ENCODE measurements around the gene PRRT3. TPM values are rescaled to one million over a fixed set of nuclear protein-coding genes. Genes with fewer than 3 reads are reported as not detected.

The PRRT3 gene
- total and polyA plus RNA-seq, 9 of the 15 experiments (the other 6 are each of a cell fraction or from before 2014, with no cell fraction given), result 0.06 to 1.9 (median 1.2) TPM

DNA sequence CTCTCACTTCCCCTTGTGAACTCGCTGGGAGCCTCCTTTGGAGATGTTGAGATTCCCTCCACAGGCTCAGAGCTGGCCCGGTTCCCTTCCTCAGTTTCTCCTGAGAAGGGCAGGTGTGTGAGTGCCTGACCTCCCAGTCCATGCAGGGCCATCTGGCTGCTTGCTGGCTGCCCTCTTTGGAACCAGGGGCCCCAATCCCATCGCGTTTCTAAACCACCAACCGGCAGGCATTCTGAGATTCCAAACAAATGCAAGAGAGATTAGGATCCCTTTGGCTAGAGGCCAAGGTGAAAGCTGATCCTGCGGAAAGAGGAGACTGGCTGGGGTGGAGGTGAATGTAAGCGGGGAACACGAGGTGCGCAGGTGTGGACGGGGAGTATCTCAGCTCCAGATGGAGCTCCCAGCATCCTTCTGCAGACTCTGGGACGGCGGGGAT lies 2.9 kb upstream of the PRRT3 start:
- in situ Hi-C loops (cut with MboI) (no loop called here), intact Hi-C loops (cut with micrococcal nuclease) (no loop called here)
- CTCF ChIA-PET (ENCODE audit: low intra/inter-chr PET ratio), result no interaction called here
- peak; percentile 29 for FAIRE-seq
- Histone ChIP-seq H3K36me3 (ENCODE audit: control insufficient read depth, insufficient read depth, low read length) (no peaks in the 10 kb centered on the region), H3K4me1 (replicated peaks in 1 of 2; ENCODE audit: control insufficient read depth in 2 of 2, insufficient read depth in 2 of 2, low read length in 2 of 2) (peaks cover 27% of the 10 kb centered on the region in 2 experiments), H3K9me3 (replicated peaks; ENCODE audit: control insufficient read depth, insufficient read depth, low read depth, low read length) (no peaks in the 10 kb centered on the region), H3K4me2 (ENCODE audit: insufficient read depth, low read length) (peak overlapping the region; percentile 28; the same call in 1 of the 2 replicates), H3K4me3 (no peak overlapping the region), H3K9ac (ENCODE audit: insufficient read depth in 1 of 2, low read depth in 2 of 2, low read length in 2 of 2) (peak overlapping the region in 1 of 2 experiments; percentile 69; a peak in 1 of 4 replicates), H2AFZ (ENCODE audit: low read depth, low read length) (no peak overlapping the region), H3K9me1 (ENCODE audit: control insufficient read depth, insufficient read depth, low read length) (no peaks in the 10 kb centered on the region), H3K27me3 (ENCODE audit: control insufficient read depth in 2 of 2, insufficient read depth in 2 of 2, low read length in 2 of 2) (no peaks in the 10 kb centered on the region), H3K27ac (ENCODE audit: extremely low read depth, low read depth, low read length) (no peak overlapping the region), H4K20me1 (replicated peaks; ENCODE audit: control insufficient read depth, insufficient read depth, low read length) (no peaks in the 10 kb centered on the region), H3K79me2 (ENCODE audit: control insufficient read depth, insufficient read depth, low read length) (no peaks in the 10 kb centered on the region)
- no TSS peak for BruUV-seq (replicated peaks)
- POLR2A ChIA-PET, result interaction anchor here (0.8 to 3.2 kb wide), 10 partner anchors 10 to 379 kb away, joined by 3 to 29 read pairs (median 4); partner anchors contain the start of gene EMC3
- 0 out of 3 replicates have a peak, but pooled peaks have one; percentile 3 for ATAC-seq
- DNase-seq (ENCODE audit: extremely low read depth in 1 of 4, low spot score in 3 of 4), result peak in 2 of 4 experiments; percentile 65 to 70
- WGBS (ENCODE audit: insufficient coverage, low coverage, missing lambda C conversion rate), result 15% methylated on average over 12 of the region's 12 CpGs
- TF ChIP-seq NCOA2 (IDR thresholded peaks at IDR 0.05; ENCODE audit: partially characterized antibody in 2 of 2) (no peak), L3MBTL2 (IDR thresholded peaks at IDR 0.05) (0 out of 2 replicates have a peak, but pooled peaks have one; percentile 26), RCOR1 (IDR thresholded peaks at IDR 0.05; ENCODE audit: borderline replicate concordance in 1 of 2, low read depth in 2 of 2, low read length in 2 of 2) (peak in 1 of 2 experiments; percentile 34; a peak in 1 of 4 replicates), ILF3 (IDR thresholded peaks at IDR 0.05; ENCODE audit: borderline replicate concordance) (no peak), NONO (IDR thresholded peaks at IDR 0.05; ENCODE audit: low read depth in 2 of 2, low read length in 1 of 2) (no peak), FOXK2 (conservative IDR thresholded peaks at IDR 0.05 in 1 of 2, IDR thresholded peaks at IDR 0.05 in 1 of 2; ENCODE audit: low read depth in 2 of 2) (no peak), CBFA2T3 (IDR thresholded peaks at IDR 0.05) (peak; percentile 27; the same call in 1 of the 2 replicates), NFIC (IDR thresholded peaks at IDR 0.05) (peak; percentile 94), ARID1B (IDR thresholded peaks at IDR 0.05) (0 out of 2 replicates have a peak, but pooled peaks have one; percentile 17), BHLHE40 (IDR thresholded peaks at IDR 0.05; ENCODE audit: low read length) (0 out of 2 replicates have a peak, but pooled peaks have one; percentile 3), FOXK1 (CRISPR knock-in tag; IDR thresholded peaks at IDR 0.05; ENCODE audit: borderline replicate concordance) (no peak), ILK (tag; IDR thresholded peaks at IDR 0.05; ENCODE audit: borderline replicate concordance, low read depth) (no peak), KAT8 (IDR thresholded peaks at IDR 0.05; ENCODE audit: low read depth) (no peak), ELF1 (tag; IDR thresholded peaks at IDR 0.05) (no peak), ZNF445 (CRISPR knock-in tag; IDR thresholded peaks at IDR 0.05; ENCODE audit: low read depth) (no peak)
- TF ChIP-seq, protein P1, sequence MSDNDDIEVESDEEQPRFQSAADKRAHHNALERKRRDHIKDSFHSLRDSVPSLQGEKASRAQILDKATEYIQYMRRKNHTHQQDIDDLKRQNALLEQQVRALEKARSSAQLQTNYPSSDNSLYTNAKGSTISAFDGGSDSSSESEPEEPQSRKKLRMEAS (CRISPR knock-in tag; IDR thresholded peaks at IDR 0.05), result peak; percentile 56
- TF ChIP-seq, protein P2, sequence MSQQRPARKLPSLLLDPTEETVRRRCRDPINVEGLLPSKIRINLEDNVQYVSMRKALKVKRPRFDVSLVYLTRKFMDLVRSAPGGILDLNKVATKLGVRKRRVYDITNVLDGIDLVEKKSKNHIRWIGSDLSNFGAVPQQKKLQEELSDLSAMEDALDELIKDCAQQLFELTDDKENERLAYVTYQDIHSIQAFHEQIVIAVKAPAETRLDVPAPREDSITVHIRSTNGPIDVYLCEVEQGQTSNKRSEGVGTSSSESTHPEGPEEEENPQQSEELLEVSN (IDR thresholded peaks at IDR 0.05; ENCODE audit: borderline replicate concordance in 1 of 2, extremely low read depth in 1 of 2, insufficient read depth in 1 of 2, insufficient read length in 1 of 2, low read depth in 1 of 2, low read length in 1 of 2, poor library complexity in 1 of 2, severe bottlenecking in 1 of 2), result peak in 1 of 2 experiments; percentile 47
- TF ChIP-seq, protein P3, sequence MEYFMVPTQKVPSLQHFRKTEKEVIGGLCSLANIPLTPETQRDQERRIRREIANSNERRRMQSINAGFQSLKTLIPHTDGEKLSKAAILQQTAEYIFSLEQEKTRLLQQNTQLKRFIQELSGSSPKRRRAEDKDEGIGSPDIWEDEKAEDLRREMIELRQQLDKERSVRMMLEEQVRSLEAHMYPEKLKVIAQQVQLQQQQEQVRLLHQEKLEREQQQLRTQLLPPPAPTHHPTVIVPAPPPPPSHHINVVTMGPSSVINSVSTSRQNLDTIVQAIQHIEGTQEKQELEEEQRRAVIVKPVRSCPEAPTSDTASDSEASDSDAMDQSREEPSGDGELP (CRISPR knock-in tag; IDR thresholded peaks at IDR 0.05; ENCODE audit: borderline replicate concordance), result peak; percentile 37; the same call in 1 of the 2 replicates
- TF ChIP-seq, protein P4, sequence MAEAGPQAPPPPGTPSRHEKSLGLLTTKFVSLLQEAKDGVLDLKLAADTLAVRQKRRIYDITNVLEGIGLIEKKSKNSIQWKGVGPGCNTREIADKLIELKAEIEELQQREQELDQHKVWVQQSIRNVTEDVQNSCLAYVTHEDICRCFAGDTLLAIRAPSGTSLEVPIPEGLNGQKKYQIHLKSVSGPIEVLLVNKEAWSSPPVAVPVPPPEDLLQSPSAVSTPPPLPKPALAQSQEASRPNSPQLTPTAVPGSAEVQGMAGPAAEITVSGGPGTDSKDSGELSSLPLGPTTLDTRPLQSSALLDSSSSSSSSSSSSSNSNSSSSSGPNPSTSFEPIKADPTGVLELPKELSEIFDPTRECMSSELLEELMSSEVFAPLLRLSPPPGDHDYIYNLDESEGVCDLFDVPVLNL (CRISPR knock-in tag; IDR thresholded peaks at IDR 0.05; ENCODE audit: low read depth), result peak; percentile 31; the same call in 1 of the 2 replicates

Measured in K562 (cell line).